Mononuclear cell (primary cell): ENCODE data around the gene INMT. TPM values are rescaled to one million over a fixed set of nuclear protein-coding genes. Genes with fewer than 3 reads are reported as not detected.

Experiments
- H3K27me3 ChIP-seq: 2 replicates; pipeline ENCODE4 v1.6.0; 2011; ENCODE audit warnings: low read length, control low read depth; ENCODE audit not compliant: insufficient read depth
- H3K4me1 ChIP-seq: 2 replicates; pipeline ENCODE4 v1.5.1; 2011; ENCODE audit warnings: mild to moderate bottlenecking, low read length, control low read depth; ENCODE audit not compliant: insufficient read depth
- H3K4me3 ChIP-seq: 2 replicates; pipeline ENCODE4 v1.5.1; 2011; ENCODE audit warnings: mild to moderate bottlenecking, low read length, moderate library complexity
- H3K9me3 ChIP-seq: 2 replicates; pipeline ENCODE4 v1.5.1; 2011; ENCODE audit warnings: low read depth, mild to moderate bottlenecking, control low read depth, low read length
- total RNA-seq: library from RNA; depleted of rRNA; stranded (reverse); fragments of >200 nt; gene quantifications from one replicate; pipeline ENCODE4 v1.2.3, GENCODE V29; 2012

The INMT gene
- total RNA-seq, 1 donor = 0.52 TPM

DNA sequence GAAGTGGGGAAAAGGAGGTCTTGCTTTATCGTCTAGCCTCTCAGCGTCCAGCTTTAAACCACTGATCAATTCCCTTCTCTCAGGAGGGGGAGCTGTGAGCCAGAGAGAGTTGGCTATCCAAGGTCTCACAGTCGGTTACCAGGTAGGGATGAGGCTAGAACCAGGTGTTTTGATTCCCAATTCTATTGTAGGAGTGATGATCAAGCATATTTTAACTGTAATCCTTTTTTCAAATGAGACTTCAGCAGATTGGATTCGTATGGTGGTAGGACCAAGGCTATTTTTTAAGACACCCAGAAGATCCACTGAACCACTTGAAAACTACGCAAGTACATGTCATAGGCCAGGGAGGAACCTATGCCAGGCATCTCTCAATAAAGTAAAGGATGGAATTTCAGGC lies 27.6 kb downstream of the INMT start:
- Histone ChIP-seq H3K4me3 (no peak overlapping the region), H3K9me3 (no peaks in the 10 kb centered on the region), H3K27me3 (no peaks in the 10 kb centered on the region), H3K4me1 (no peaks in the 10 kb centered on the region)

DNA sequence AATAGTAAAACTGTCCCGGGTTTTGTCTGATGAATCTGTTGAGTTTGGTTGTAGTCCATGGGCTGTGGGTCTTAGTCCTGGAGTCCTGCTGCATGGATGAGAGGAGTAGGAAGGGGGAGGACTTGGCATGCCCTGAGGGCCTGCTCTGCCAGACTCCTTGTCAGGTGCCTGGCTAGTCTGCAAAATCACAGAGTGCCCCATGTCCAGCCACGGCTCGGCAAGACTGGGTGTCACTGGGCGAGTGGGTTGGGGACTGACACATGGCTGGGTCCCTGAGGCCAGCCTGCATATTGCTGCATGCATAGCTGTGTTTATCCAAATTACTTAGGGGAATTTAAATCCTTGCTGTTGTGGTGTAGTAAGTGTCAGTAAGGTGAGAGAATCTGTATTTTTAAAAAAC lies 29.0 kb downstream of the INMT start:
- Histone ChIP-seq H3K27me3 (no peaks in the 10 kb centered on the region), H3K9me3 (no peaks in the 10 kb centered on the region), H3K4me1 (no peaks in the 10 kb centered on the region), H3K4me3 (no peak overlapping the region)

DNA sequence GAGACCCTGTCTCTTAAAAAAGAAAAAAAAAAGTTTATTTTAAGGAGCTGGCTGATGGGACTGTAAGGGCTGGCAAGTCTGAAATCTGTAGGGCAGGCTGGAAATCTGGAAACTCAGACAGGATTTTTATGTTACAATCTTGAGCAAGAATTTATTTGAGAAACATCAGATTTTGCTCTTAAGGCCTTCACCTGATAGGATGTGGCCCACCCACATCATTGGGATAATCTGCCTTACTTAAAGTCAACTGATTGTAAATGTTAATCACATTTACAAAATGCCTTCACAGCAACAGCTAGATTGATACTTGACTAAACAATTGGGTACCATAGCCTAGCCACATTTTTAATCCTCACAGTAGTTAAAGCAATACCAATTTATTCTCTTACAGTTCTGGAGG lies 30.8 kb downstream of the INMT start:
- Histone ChIP-seq H3K27me3 (no peaks in the 10 kb centered on the region), H3K4me1 (no peaks in the 10 kb centered on the region), H3K9me3 (no peaks in the 10 kb centered on the region), H3K4me3 (no peak overlapping the region)

DNA sequence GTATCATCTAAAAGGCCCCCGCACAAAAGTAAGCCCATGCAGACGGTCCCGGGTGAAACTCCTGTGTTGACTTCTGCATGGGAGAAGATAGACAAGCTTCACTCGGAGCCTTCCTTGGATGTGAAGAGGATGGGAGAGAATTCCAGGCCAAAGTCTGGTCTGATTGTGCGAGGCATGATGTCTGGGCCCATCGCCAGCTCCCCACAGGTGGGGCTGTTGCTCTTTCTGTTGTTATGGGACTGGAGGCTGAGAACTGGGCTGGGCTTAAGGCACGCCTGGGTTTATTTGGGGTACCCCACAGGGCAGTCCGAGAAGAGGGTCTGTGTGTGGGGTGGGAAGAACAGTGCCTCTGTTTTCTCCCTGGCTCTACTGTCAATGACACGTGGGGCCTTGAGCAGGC lies 33.9 kb downstream of the INMT start:
- no peaks in the 10 kb centered on the region for H3K9me3 ChIP-seq
- H3K4me3 ChIP-seq = no peak overlapping the region
- no peaks in the 10 kb centered on the region for H3K27me3 ChIP-seq
- H3K4me1 ChIP-seq = no peaks in the 10 kb centered on the region

DNA sequence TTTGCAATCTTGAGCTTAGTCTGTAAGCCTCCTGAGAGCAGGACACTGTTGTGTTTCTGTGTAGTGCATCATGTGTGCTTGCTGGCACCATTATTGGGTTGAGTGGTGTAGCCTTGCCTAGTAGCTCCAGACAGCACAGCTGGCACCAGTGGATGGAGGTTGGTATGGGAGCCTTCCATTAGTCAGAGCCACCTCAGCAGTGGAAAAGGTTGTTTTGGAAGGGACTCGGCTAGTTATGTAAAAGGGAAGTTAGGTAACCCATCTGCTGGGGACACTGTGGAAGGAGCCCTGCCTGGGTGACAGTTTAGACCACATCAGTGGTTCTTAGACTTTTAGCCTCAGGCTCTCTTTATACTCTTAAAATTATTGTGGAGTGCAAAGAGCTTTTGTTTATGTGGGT lies 35.6 kb downstream of the INMT start:
- Histone ChIP-seq H3K9me3 (no peaks in the 10 kb centered on the region), H3K4me3 (no peak overlapping the region), H3K27me3 (no peaks in the 10 kb centered on the region), H3K4me1 (no peaks in the 10 kb centered on the region)

DNA sequence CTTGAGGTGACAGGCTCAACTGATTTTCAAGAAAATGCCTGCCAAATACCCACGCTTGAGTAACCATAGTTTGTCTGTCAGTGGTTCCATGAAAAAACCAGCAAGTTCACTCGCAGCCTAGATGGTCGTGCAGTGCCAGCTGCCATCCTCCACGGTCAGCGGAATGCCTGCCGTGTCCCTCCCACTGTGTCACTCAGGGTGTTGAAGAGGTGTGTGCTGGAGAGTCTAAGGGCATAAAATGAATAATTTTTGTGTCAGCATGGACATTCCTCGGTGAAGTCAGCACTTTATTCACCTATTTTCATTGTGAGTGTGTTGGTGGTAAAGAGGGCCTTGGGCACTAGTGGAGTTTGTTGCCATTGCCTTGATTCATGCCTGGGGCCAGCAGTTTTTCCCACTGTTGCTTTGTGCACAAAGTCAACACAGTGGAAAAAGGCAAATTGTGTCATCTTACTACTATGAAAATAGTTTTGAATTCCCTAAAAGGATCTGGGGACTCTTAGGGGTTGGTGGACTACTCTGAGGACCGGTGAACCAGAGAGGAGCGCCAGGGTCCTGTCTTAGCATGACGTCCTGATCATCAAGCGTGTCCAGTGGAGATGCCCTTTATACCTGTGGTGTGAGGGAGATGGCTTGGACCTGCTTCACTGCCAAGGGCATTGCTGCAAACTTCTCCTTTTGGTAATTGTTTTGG lies 36.9 kb downstream of the INMT start:
- H3K4me3 ChIP-seq = no peak overlapping the region
- H3K4me1 ChIP-seq = no peaks in the 10 kb centered on the region
- no peaks in the 10 kb centered on the region for H3K27me3 ChIP-seq
- no peaks in the 10 kb centered on the region for H3K9me3 ChIP-seq

DNA sequence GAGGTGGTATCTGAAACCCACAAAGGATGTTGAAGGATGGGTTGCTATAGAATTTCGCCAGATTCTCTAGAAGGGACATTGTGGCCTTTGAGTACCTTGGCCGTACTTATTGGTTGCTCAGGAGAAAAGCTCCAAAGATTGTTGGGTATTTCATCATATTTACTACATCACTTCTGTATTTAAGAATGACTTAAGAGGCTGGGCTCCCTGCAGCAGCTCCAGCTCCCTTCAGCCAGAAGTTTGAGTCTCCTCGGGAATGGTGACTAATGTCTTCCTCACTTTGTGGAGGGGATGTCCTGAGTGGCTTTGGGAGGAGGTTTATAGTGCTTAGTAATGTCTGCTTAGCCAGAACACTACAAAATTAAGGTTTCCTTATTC lies 37.4 kb downstream of the INMT start:
- no peaks in the 10 kb centered on the region for H3K4me1 ChIP-seq
- H3K4me3 ChIP-seq = no peak overlapping the region
- no peaks in the 10 kb centered on the region for H3K9me3 ChIP-seq
- H3K27me3 ChIP-seq = no peaks in the 10 kb centered on the region

DNA sequence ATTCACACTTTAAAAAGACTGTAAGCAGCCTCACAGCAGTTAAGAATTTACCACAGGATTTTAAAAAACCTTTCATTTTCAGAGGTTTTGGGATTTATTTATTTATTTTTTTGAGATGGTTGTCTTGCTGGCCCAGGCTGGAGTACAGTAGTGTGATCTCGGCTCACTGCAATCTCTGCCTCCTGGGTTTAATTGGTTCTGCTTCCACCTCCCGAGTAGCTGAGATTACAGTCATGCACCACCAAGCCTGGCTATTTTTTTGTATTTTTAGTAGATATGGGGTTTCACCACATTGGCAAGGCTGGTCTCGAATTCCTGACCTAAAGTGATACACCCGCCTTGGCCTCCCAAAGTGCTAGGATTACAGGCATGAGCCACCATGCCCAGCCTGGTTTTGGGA lies 38.4 kb downstream of the INMT start:
- no peaks in the 10 kb centered on the region for H3K4me1 ChIP-seq
- no peaks in the 10 kb centered on the region for H3K9me3 ChIP-seq
- H3K27me3 ChIP-seq = no peaks in the 10 kb centered on the region
- no peak overlapping the region for H3K4me3 ChIP-seq

DNA sequence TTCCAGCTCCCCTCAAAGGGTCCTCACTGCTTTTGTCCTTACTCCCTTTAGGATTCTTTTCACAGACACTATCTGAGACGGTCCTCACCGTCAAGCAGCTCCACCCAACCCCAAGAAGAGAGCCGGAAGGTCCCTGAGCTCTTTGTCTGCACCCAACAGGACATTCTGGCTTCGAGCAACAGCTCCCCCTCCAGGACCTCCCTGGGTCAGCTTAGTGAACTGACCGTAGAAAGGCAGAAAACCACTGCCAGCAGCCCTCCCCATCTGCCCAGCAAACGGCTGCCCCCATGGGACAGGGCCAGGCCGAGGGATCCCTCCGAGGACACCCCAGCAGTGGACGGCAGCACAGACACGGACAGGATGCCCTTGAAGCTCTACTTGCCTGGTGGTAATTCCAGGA lies 39.2 kb downstream of the INMT start:
- Histone ChIP-seq H3K27me3 (no peaks in the 10 kb centered on the region), H3K4me3 (no peak overlapping the region), H3K4me1 (no peaks in the 10 kb centered on the region), H3K9me3 (no peaks in the 10 kb centered on the region)

DNA sequence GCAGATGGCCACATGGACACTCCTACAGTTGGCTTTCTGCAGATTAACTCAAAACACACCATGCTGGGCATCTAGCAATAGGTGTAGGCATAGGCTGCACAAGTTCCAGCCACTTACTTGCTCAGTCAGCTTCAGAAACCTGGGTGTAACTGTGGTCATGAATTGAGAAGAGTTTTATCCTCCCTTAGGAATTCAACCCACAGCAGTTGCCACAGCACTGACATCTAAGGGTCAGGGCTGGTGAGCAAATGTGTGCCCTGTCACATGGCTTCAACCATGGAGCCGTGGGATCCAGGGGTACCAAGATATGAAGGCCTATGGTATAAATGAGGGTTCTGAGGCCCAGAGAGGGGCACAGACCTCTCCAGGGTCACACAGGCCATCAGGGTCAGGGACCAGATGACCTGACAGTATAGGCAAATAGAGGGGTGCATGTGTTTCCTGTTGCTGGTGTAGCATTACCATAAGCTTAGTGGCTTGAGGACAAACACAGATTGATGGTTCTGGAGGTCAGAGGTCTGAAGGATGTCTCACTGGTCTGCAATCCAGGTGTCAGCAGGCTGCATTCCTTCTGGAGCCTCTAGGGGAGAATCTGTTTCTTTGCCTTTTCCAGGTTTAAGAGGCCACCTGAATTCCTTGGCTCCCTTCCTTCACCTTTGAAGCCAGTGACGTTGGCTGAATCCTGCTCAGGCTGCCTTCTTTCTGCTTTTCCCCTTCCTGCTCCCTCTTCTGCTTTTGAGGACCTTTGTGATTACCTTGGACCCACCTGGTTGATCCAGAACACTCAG lies 43.4 kb downstream of the INMT start:
- Histone ChIP-seq H3K4me3 (no peak overlapping the region), H3K27me3 (no peaks in the 10 kb centered on the region), H3K4me1 (no peaks in the 10 kb centered on the region), H3K9me3 (no peaks in the 10 kb centered on the region)

DNA sequence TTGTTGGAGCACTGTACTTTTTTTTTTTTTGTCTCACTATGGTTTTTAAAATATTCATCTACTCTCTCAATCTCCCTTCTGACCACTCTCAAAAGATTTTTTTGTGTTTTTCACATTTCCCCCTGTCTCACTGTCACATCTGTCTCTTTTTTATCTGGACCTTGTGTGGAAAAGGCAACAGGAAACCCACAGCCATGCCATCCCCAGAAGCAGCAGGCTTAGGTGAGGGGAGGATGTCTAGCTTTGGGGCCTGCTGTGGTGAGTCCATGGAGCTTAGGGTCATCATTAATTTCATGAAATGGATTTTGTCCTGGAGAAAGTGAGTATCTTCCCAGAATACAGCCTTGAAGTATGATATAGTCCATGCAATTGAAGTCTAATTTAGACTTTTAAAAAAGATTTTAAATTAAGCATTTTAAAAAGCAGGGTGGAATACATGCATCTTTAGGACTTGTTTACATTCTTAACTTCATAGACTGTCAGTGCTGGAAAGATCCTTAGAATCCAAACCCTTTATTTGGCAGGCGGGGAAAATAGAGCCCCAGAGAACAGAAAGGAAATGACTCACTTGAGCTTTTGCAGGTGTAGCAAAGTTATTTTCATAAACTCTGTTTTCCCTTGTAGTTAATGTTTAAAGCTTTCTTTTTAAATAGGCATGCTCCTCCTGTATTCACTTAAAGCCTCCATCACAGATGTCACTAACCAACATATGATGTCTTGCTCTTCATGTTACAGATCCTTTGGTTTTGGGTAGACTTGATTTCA lies 44.4 kb downstream of the INMT start:
- Histone ChIP-seq H3K4me3 (no peak overlapping the region), H3K4me1 (no peaks in the 10 kb centered on the region), H3K27me3 (no peaks in the 10 kb centered on the region)

DNA sequence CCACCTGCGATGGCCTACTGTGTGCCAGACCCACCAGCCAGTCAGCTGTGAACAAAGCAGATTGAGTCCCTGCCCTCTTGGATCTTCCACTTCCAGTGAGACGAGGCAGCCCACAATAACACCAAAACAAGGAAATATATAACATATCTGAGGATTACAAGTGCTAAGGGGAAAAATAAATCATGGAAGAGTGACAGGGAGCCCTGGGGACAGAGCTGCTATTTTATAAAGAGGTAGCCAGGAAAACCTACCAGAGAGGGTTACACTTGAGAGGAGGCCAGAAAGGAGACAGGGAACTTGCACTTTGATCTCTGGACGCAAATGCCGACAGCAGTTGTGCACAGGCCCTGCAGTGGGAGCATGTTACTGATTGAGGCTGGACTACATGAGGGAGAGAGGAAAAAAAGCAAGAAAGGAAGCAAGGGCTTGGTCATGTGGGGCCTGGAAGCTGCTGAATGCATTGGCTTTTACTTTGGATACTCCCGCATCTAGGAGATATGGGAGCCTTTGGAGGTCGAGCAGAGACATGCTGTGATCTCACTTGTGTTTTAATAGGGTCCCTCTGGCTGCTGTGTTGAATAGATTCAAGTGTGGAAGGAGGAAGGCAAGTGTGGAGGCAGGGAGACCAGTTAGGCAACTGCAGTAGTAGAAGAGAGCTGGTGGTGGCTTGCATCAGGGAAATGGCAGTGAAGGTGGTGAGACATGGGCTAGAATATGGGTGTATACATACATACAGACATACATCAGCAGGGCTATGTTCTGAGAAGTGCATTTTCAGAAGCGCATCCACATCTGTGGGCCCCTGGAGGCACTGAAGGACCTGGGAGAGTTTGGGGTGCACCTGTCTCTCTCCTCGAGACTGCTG lies 45.5 kb downstream of the INMT start:
- Histone ChIP-seq H3K27me3 (no peaks in the 10 kb centered on the region), H3K9me3 (no peaks in the 10 kb centered on the region), H3K4me1 (no peaks in the 10 kb centered on the region), H3K4me3 (no peak overlapping the region)

More for the DNA sequence above, 44.4 kb downstream of the INMT start:
- H3K9me3 ChIP-seq = no peaks in the 10 kb centered on the region

DNA sequence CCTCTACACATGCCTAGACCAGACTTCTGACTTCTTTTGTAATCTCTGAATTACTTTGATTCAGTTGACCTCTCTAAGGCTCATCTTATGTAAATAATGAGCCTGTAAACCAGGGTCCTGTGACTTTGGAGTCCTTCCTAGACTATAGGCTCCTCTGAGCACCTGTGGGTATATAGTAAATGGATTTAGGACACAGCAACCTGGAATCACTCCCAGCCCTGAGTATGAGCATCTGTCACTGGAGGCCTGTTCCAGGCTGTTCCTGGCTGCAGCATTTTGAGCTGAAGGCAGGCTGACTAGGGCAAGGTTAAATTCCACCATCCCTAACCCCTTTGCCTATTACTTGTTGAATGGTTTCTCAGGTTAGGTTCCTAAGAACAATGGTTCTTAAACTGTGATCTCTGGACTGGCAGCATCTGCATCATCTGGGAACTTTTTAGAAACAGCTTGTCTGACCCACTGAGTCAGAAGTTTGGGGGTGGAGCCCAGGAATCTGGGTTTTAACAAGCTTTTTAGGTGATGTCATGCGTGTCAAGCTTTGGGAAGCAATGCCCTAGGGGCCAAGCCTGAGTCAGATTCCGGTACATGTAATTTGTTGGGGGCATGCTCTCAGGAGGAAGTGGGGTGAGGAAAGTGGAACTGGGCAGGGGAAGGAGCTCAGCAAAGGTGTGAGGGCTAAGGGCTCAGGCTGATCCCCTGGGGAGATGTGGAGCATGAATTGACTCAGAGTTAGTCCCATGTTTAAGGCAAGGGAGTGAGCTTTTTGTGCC lies 47.5 kb downstream of the INMT start:
- no peak overlapping the region for H3K4me3 ChIP-seq
- H3K4me1 ChIP-seq = no peaks in the 10 kb centered on the region
- H3K9me3 ChIP-seq = no peaks in the 10 kb centered on the region
- no peaks in the 10 kb centered on the region for H3K27me3 ChIP-seq

DNA sequence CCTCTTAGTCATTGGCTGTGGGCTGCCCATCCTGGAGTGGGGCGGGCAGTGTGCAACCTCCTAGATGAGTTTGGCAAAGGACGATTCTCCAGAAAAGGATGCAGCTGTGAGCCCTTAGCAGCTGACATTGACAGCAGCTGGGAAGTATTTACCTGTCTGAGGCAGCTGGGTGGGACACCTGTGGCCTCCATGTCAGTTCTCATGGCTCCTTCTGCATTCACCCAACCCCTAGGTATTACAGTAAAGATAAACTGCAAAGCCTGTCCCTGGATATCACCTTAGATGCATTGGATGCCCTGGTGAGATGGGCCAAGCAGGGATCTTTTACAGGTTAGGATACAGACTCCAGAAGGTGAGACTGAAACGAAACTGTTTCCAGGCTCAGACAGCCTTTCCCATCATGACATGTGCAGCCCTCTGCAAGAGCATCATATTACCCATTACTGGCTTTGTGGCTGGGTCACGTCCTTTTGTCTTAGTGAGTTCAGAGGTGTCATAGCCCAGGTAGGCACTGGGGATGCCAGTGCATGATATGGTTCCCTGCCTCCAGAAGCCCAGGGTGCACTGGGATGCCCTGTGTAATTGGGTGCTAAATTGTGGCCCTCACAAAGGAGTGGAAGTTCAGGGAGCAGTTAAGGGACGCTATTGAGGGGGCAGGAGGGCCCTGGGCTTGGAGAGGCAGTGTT lies 48.2 kb downstream of the INMT start:
- H3K9me3 ChIP-seq = no peaks in the 10 kb centered on the region
- H3K4me3 ChIP-seq = no peak overlapping the region
- no peaks in the 10 kb centered on the region for H3K4me1 ChIP-seq

More for the DNA sequence above, 48.2 kb downstream of the INMT start:
- H3K27me3 ChIP-seq = no peaks in the 10 kb centered on the region
